HepG2 (cell line): ENCODE measurements around the gene FAM219A. TPM values are rescaled to one million over a fixed set of nuclear protein-coding genes. Genes with fewer than 3 reads are reported as not detected.
A peak's percentile ranks its signal among the peaks of the same experiment; 100 is the strongest.

Experiments used
- BCL6 ChIP-seq: IDR thresholded peaks from 2 replicates; pipeline ENCODE4 v1.6.1; 2016; ENCODE audit warnings: missing genetic modification reagents, missing compliant biosample characterization
- CREB3 ChIP-seq: sonication (generic); formaldehyde crosslinking; IDR thresholded peaks from 2 replicates; pipeline ENCODE4 v1.5.0; 2020; ENCODE audit warnings: missing genetic modification reagents
- ELF1 ChIP-seq: sonication (generic); formaldehyde crosslinking; IDR thresholded peaks from 2 replicates; pipeline ENCODE4 v1.4.0; 2020; ENCODE audit warnings: missing genetic modification reagents
- ELF4 ChIP-seq: sonication (generic); formaldehyde crosslinking; IDR thresholded peaks from 2 replicates; pipeline ENCODE4 v1.5.0; 2020; ENCODE audit warnings: missing genetic modification reagents, mild to moderate bottlenecking, moderate library complexity, borderline replicate concordance
- FOXM1 ChIP-seq: sonication (generic); formaldehyde crosslinking; IDR thresholded peaks from 2 replicates; pipeline ENCODE4 v1.5.0; 2020; ENCODE audit warnings: missing genetic modification reagents
- GFI1 ChIP-seq: sonication (generic); formaldehyde crosslinking; IDR thresholded peaks from 2 replicates; pipeline ENCODE4 v1.5.0; 2020; ENCODE audit warnings: missing genetic modification reagents, mild to moderate bottlenecking, borderline replicate concordance
- IRF2 ChIP-seq: IDR thresholded peaks from 2 replicates; pipeline ENCODE4 v1.6.1; 2018; ENCODE audit warnings: missing genetic modification reagents, missing compliant biosample characterization
- JUN ChIP-seq: sonication (generic); formaldehyde crosslinking; IDR thresholded peaks from 2 replicates; pipeline ENCODE4 v1.4.0; 2020; ENCODE audit warnings: mild to moderate bottlenecking, missing genetic modification reagents
- KDM1A ChIP-seq: IDR thresholded peaks from 2 replicates; pipeline ENCODE4 v1.6.1; 2016; ENCODE audit warnings: missing compliant biosample characterization
- NFE2L1 ChIP-seq: sonication (generic); formaldehyde crosslinking; IDR thresholded peaks from 2 replicates; pipeline ENCODE4 v1.4.0; 2020; ENCODE audit warnings: missing genetic modification reagents, mild to moderate bottlenecking, borderline replicate concordance
- NFE2L2 ChIP-seq: fragments of 150-350 bp; IDR thresholded peaks from 2 replicates; pipeline ENCODE4 v1.6.1; 2014; ENCODE audit warnings: low read length
- STAT5B ChIP-seq: sonication (generic); formaldehyde crosslinking; IDR thresholded peaks from 2 replicates; pipeline ENCODE4 v1.4.0; 2020; ENCODE audit warnings: missing genetic modification reagents
- ZBTB37 ChIP-seq: sonication (generic); formaldehyde crosslinking; IDR thresholded peaks from 2 replicates; pipeline ENCODE4 v1.4.0; 2020; ENCODE audit warnings: mild to moderate bottlenecking, missing genetic modification reagents
- ZFP36 ChIP-seq: fragments of 150-350 bp; IDR thresholded peaks from 2 replicates; pipeline ENCODE4 v1.6.1; 2018; ENCODE audit warnings: borderline replicate concordance, low read length, low read depth; ENCODE audit not compliant: partially characterized antibody
- ZFP36L1 ChIP-seq: sonication (generic); formaldehyde crosslinking; IDR thresholded peaks from 2 replicates; pipeline ENCODE4 v1.8.0; 2022; ENCODE audit warnings: mild to moderate bottlenecking, missing genetic modification reagents, moderate library complexity
- ZFP36L2 ChIP-seq: sonication (generic); formaldehyde crosslinking; IDR thresholded peaks from 2 replicates; pipeline ENCODE4 v1.4.0; 2020; ENCODE audit warnings: missing genetic modification reagents
- ZNF484 ChIP-seq: sonication (generic); formaldehyde crosslinking; IDR thresholded peaks from 2 replicates; pipeline ENCODE4 v1.5.1; 2020; ENCODE audit warnings: mild to moderate bottlenecking, low read depth, missing genetic modification reagents, borderline replicate concordance
- ZNF678 ChIP-seq: sonication (generic); formaldehyde crosslinking; IDR thresholded peaks from 2 replicates; pipeline ENCODE4 v1.4.0; 2020; ENCODE audit warnings: mild to moderate bottlenecking, missing genetic modification reagents
- ZNF773 ChIP-seq: sonication (generic); formaldehyde crosslinking; IDR thresholded peaks from 2 replicates; pipeline ENCODE4 v1.4.0; 2020; ENCODE audit warnings: missing genetic modification reagents, borderline replicate concordance
- polyA plus RNA-seq, 8 experiments: library from polyadenylated mRNA; depleted of rRNA in 3 of 8; stranded (reverse) in 7 of 8; unstranded in 1 of 8; fragments of >200 nt; fragmentation: Illumina TruSeq in 4 of 8; extraction: Trizol in 4 of 8; gene quantifications; 2 replicates each; pipeline versions ENCODE4 v1.2.1 to v1.2.3, GENCODE V29; 2011 to 2016; ENCODE audit warnings: low read depth in 4 of 8, missing spikeins in 1 of 8, mixed read lengths in 1 of 8; ENCODE audit not compliant: insufficient read depth in 1 of 8
- total RNA-seq, 5 experiments: library from RNA; depleted of rRNA; stranded (reverse); fragments of >200 nt; fragmentation: Illumina TruSeq; extraction: Trizol; gene quantifications; 2 replicates each; pipeline ENCODE4 v1.2.3, GENCODE V29; 2016; ENCODE audit warnings: low read depth in 1 of 5
- TF ChIP-seq, protein P1 (sequence below): IDR thresholded peaks from 2 replicates; pipeline ENCODE4 v1.6.1; 2016
- TF ChIP-seq, protein P2 (sequence below): sonication (generic); formaldehyde crosslinking; IDR thresholded peaks from 2 replicates; pipeline ENCODE4 v1.4.0; 2020; ENCODE audit warnings: missing genetic modification reagents, borderline replicate concordance
- TF ChIP-seq, protein P3 (sequence below): sonication (generic); formaldehyde crosslinking; IDR thresholded peaks from 2 replicates; pipeline ENCODE4 v1.4.0; 2020; ENCODE audit warnings: mild to moderate bottlenecking, missing genetic modification reagents

FAM219A gene
- total and polyA plus RNA-seq, 2 of the 13 experiments (the other 11 are each of a cell fraction or from before 2014, with no cell fraction given), result 3.9 to 6.4 TPM

DNA sequence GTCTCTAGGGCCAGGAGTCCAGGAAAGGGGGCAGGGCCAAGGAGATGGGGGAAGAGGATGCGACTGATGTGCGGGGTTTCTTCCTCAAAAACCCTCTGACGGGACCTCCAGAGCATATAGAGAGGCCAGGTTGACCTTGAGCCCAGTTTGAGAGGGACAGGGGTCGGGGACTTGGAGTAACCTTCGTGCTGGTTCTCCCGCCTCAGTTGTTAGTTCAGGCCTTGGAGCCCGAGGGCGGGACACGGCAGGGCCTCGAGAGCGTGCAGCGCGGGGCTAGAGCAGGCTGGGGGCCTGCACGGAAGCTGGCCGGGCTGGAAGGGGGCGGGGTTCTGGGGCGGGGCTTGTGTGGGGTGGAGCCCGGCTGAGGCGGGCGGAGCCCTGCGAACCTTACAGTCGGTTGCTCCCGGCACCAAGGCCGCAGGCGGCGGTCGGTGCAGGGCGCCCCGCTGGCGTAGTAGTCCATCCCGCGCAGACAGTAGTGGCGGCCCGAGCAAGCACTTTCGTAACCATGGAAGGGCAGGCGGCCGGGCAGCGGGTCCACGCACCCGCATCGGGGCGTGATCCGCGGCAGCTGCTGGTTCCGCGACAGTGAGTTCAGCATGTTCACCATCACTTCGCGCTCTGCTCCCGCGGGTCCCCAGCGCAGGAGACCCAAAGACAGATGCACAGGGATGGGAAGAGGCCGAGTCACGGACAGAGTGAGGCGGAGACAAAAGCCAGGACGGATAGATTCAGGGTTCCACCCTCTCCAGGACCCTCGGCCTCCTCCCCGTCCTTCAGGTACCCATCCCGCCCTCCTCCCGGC, 77.7 kb downstream of the FAM219A start (continued):
- TF ChIP-seq, protein P1, sequence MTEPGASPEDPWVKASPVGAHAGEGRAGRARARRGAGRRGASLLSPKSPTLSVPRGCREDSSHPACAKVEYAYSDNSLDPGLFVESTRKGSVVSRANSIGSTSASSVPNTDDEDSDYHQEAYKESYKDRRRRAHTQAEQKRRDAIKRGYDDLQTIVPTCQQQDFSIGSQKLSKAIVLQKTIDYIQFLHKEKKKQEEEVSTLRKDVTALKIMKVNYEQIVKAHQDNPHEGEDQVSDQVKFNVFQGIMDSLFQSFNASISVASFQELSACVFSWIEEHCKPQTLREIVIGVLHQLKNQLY (CRISPR knock-in tag), result peak; percentile 46; the same call in 1 of the 2 replicates
- TF ChIP-seq, protein P2, sequence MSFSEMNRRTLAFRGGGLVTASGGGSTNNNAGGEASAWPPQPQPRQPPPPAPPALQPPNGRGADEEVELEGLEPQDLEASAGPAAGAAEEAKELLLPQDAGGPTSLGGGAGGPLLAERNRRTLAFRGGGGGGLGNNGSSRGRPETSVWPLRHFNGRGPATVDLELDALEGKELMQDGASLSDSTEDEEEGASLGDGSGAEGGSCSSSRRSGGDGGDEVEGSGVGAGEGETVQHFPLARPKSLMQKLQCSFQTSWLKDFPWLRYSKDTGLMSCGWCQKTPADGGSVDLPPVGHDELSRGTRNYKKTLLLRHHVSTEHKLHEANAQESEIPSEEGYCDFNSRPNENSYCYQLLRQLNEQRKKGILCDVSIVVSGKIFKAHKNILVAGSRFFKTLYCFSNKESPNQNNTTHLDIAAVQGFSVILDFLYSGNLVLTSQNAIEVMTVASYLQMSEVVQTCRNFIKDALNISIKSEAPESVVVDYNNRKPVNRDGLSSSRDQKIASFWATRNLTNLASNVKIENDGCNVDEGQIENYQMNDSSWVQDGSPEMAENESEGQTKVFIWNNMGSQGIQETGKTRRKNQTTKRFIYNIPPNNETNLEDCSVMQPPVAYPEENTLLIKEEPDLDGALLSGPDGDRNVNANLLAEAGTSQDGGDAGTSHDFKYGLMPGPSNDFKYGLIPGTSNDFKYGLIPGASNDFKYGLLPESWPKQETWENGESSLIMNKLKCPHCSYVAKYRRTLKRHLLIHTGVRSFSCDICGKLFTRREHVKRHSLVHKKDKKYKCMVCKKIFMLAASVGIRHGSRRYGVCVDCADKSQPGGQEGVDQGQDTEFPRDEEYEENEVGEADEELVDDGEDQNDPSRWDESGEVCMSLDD, result no peak
- TF ChIP-seq ZNF484 (CRISPR knock-in tag) (no peak), ZBTB37 (CRISPR knock-in tag) (no peak), JUN (CRISPR knock-in tag) (no peak), ZNF773 (0 out of 2 replicates have a peak, but pooled peaks have one; percentile 50), ZFP36 (no peak), STAT5B (CRISPR knock-in tag) (peak; percentile 77; the same call in 1 of the 2 replicates), ZFP36L2 (CRISPR knock-in tag) (no peak), CREB3 (CRISPR knock-in tag) (peak; percentile 87; the same call in 1 of the 2 replicates), BCL6 (CRISPR knock-in tag) (peak; percentile 54; the same call in 1 of the 2 replicates), FOXM1 (CRISPR knock-in tag) (peak; percentile 32; the same call in 1 of the 2 replicates), GFI1 (no peak; the same call in 1 of the 2 replicates), KDM1A (CRISPR knock-in tag) (no peak), ELF1 (CRISPR knock-in tag) (no peak), NFE2L2 (no peak), ZFP36L1 (CRISPR knock-in tag) (0 out of 2 replicates have a peak, but pooled peaks have one; percentile 39), NFE2L1 (no peak), ELF4 (0 out of 2 replicates have a peak, but pooled peaks have one; percentile 10), ZNF678 (CRISPR knock-in tag) (no peak), IRF2 (0 out of 2 replicates have a peak, but pooled peaks have one; percentile 18)
- TF ChIP-seq, protein P3, sequence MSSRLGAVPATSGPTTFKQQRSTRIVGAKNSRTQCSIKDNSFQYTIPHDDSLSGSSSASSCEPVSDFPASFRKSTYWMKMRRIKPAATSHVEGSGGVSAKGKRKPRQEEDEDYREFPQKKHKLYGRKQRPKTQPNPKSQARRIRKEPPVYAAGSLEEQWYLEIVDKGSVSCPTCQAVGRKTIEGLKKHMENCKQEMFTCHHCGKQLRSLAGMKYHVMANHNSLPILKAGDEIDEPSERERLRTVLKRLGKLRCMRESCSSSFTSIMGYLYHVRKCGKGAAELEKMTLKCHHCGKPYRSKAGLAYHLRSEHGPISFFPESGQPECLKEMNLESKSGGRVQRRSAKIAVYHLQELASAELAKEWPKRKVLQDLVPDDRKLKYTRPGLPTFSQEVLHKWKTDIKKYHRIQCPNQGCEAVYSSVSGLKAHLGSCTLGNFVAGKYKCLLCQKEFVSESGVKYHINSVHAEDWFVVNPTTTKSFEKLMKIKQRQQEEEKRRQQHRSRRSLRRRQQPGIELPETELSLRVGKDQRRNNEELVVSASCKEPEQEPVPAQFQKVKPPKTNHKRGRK (CRISPR knock-in tag), result no peak
